Esophagus (tissue), 2 donors: ENCODE data around the gene CEACAM4. TPM values are rescaled to one million over a fixed set of nuclear protein-coding genes. Genes with fewer than 3 reads are reported as not detected.

Experiments used
- H3K27ac ChIP-seq, 2 donors: one replicate each; pipeline ENCODE4 v1.5.1; 2013; ENCODE audit warnings: low read depth in 2 of 2, mild to moderate bottlenecking in 2 of 2, inconsistent platforms in 1 of 2, low read length in 1 of 2, moderate library complexity in 1 of 2
- H3K27me3 ChIP-seq, 2 donors: one replicate each; pipeline ENCODE4 v1.6.1; 2013; ENCODE audit warnings: low read length in 2 of 2, control low read depth in 1 of 2, mild to moderate bottlenecking in 1 of 2; ENCODE audit not compliant: insufficient read depth in 2 of 2, control insufficient read depth in 1 of 2
- H3K36me3 ChIP-seq, 2 donors: one replicate each; pipeline ENCODE4 v1.6.1; 2013; ENCODE audit warnings: low read length in 1 of 2; ENCODE audit not compliant: control insufficient read depth in 2 of 2, insufficient read depth in 2 of 2
- H3K4me1 ChIP-seq, 2 donors: one replicate each; pipeline ENCODE4 v1.6.1; 2013; ENCODE audit warnings: low read length in 1 of 2; ENCODE audit not compliant: control insufficient read depth in 2 of 2, insufficient read depth in 2 of 2
- H3K4me3 ChIP-seq, 2 donors: one replicate each; pipeline ENCODE4 v1.5.1; 2013; ENCODE audit warnings: low read length in 2 of 2, mild to moderate bottlenecking in 2 of 2, low read depth in 1 of 2, moderate library complexity in 1 of 2
- H3K9me3 ChIP-seq, 2 donors: one replicate each; pipeline ENCODE4 v1.6.1; 2013; ENCODE audit warnings: mild to moderate bottlenecking in 2 of 2, low read depth in 1 of 2, low read length in 1 of 2, moderate library complexity in 1 of 2; ENCODE audit not compliant: control insufficient read depth in 2 of 2, insufficient read depth in 1 of 2
- WGBS, 2 donors: extraction: QIAGEN DNeasy Blood & Tissue Kit; methylation state at CpG; one replicate each; pipeline ENCODE4 v1.1.7; 2013; 5-methylcytosine and 5-hydroxymethylcytosine counted together
- polyA plus RNA-seq, 2 donors: library from polyadenylated mRNA; stranded (reverse); fragments of 200-250 nt; gene quantifications; one replicate each; pipeline ENCODE4 v1.2.3, GENCODE V29; 2013
- donor health status: healthy with polysubstance abuse.
- donor health status: Bipolar disorder and iron deficiency.

The CEACAM4 gene
- polyA plus RNA-seq, 2 donors = 0.47 to 0.58 TPM

- no peak overlapping the region for H3K4me3 ChIP-seq
- 37% methylated on average over 3 of the region's 3 CpGs for WGBS, 2 donors
- H3K27ac ChIP-seq = no peak overlapping the region
- no peaks in the 10 kb centered on the region for H3K36me3 ChIP-seq
- no peaks in the 10 kb centered on the region for H3K9me3 ChIP-seq
- no peaks in the 10 kb centered on the region for H3K27me3 ChIP-seq
- no peaks in the 10 kb centered on the region for H3K4me1 ChIP-seq
Measured at GRCh38 chr19:41604831-41605230, 22.0 kb downstream of the CEACAM4 start.

DNA sequence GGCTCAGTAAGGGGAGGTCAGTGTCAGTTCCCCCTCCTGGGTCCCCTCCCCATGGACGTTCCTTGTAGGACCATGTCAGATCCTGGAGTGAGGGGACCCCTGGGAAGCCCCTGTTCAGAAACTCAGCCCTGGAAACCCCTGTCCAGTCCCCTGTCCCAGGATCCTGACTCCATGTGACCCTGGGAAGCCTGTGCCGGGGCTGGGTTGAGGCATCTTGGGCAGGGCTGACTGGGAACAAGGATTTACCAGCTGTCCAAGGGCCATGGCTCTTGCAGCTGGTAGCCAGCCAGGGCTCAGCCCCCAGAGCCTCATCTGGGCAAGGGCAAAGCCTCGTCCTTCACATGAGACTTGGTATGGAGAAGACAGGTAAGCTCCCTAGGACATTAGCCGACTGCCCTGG is 25.1 kb downstream of the CEACAM4 start:
- no peaks in the 10 kb centered on the region for H3K4me1 ChIP-seq
- no peak overlapping the region for H3K4me3 ChIP-seq
- no peaks in the 10 kb centered on the region for H3K27me3 ChIP-seq
- H3K36me3 ChIP-seq = no peaks in the 10 kb centered on the region
- no peaks in the 10 kb centered on the region for H3K9me3 ChIP-seq
- no peak overlapping the region for H3K27ac ChIP-seq
- WGBS, 2 donors = 48 to 55% methylated on average over 4 of the region's 4 CpGs

DNA sequence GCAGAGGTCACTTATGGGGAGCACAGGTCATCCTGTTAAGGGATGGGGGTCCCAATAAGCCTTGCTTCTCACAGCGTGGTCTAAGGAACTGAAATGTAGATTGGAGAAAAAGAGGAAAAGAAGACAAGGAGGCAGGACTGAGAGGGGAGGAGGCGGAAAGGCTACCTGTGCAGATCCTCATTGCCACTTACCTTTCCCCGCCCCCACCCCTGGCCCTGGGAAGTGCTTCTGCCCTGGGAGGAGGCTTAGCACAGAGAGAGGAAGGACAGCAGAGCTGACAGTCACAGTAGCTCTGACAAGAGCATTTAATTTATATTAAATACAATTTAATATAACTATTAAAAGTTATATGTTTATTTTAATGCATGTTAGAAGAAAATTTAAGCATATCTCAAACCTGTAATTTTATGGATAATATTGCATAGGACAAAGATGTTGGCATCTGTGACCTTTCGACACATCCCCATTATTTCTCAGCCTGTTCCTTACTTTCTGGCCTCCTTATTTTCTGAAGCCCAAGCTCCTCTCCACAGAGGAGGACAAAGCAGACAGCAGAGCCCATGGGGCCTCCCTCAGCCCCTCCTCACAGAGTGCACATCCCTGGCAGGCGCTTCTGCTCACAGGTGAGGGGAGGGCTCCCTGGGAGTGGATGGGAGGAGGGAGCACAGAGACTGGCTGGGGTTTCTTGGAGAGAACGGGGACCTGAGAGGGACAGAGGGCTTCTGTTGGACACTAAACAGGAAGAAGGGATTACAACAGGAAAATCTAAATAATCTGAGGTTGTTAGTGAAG is 27.5 kb downstream of the CEACAM4 start:
- H3K27ac ChIP-seq = no peak overlapping the region
- 36 to 39% methylated on average over 6 of the region's 6 CpGs for WGBS, 2 donors
- H3K27me3 ChIP-seq = no peaks in the 10 kb centered on the region
- H3K9me3 ChIP-seq = no peaks in the 10 kb centered on the region
- H3K36me3 ChIP-seq = no peaks in the 10 kb centered on the region
- no peak overlapping the region for H3K4me3 ChIP-seq
- no peaks in the 10 kb centered on the region for H3K4me1 ChIP-seq

DNA sequence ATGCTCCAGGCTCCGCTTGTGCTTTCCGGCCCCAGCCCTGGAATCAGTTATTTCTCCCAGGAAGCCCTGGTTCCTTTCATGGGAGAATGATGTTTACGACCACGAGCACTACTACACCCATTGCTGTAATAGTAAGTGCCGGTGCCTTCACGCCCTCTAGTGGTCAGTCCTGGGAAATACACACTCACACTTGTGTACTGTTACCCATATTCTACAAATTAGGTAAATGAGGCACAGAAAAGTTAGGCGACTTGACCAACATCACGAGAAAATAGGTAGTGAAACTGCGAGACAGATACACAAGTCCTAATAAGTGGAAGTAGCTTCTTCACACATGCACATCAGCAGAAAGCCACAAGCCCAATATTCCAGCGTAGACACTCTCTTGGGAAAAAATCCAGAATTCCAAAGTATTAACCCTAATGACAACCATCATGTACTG is 29.3 kb downstream of the CEACAM4 start:
- no peak overlapping the region for H3K27ac ChIP-seq
- no peaks in the 10 kb centered on the region for H3K9me3 ChIP-seq
- H3K36me3 ChIP-seq = no peaks in the 10 kb centered on the region
- no peaks in the 10 kb centered on the region for H3K4me1 ChIP-seq
- WGBS, 2 donors = 9 to 10% methylated on average over 10 of the region's 10 CpGs
- no peak overlapping the region for H3K4me3 ChIP-seq
- H3K27me3 ChIP-seq = no peaks in the 10 kb centered on the region

- Histone ChIP-seq H3K27me3 (no peaks in the 10 kb centered on the region), H3K36me3 (no peaks in the 10 kb centered on the region), H3K27ac (no peak overlapping the region), H3K9me3 (no peaks in the 10 kb centered on the region), H3K4me3 (no peak overlapping the region), H3K4me1 (no peaks in the 10 kb centered on the region)
- WGBS, 2 donors = 38 to 45% methylated on average over 3 of the region's 3 CpGs
Measured at GRCh38 chr19:41595890-41596280, 31.0 kb downstream of the CEACAM4 start.

DNA sequence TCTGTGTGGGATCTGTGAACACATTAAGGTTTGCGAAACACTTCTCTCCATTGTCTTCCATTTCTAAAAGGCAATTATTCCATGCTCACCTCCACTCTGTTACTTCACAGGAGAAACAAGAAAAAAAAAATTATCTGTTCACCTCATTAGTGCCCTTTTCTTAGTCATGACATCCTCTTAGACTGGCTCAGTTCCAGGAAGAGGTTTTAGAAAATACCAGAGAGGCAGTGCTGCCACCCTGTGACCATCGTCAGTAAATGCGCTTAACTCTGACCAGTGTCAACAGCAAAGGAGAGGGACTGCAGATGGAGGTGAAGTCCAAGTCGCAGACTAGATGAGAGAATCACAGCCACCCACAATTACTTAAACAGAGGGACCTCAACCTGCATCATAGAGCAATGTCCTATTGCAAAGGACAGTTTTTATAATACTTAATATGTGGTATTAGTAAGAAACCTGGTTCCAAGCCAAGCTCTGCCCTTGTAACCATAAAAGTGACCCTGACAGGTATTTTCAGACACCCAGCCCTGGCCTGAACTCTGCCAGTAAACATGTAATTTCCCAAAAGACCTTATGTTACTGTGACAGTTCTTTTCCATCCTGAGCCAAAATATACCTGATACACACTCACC is 31.5 kb downstream of the CEACAM4 start:
- Histone ChIP-seq H3K36me3 (no peaks in the 10 kb centered on the region), H3K4me3 (no peak overlapping the region), H3K4me1 (no peaks in the 10 kb centered on the region), H3K9me3 (no peaks in the 10 kb centered on the region), H3K27me3 (no peaks in the 10 kb centered on the region), H3K27ac (no peak overlapping the region)
- 24 to 31% methylated on average over 4 of the region's 4 CpGs for WGBS, 2 donors

DNA sequence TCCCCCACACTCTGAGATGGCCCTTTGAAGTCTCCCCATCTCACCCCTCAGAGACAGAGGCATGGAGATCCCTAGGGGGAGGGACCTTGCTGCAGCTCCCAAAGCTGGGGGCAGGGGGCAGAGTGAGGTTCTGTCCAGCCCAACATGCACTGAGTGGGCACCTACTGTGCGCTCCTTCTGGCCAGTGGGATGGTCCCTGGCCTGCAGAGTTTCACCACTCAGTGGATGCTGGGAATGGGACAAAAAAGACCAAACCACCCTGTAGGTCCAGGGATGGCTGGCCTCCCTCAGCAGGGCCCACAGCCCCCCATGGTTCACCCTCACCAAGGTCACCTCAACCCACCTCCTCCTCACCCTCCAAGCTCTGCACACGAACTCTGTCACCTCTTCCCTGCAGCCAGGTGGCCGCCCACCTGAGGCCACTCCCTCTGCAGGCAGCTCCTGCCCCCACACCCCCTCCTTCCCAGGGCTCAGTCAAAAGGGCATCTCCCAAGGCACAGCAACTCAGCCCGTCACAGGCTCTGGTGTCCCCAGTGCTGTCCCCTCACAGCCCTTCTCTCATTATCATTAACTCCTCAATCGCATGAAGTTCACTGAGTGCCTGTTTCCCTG is 34.8 kb downstream of the CEACAM4 start:
- WGBS, 2 donors = 48 to 49% methylated on average over 5 of the region's 5 CpGs
- Histone ChIP-seq H3K27me3 (no peaks in the 10 kb centered on the region), H3K9me3 (peaks cover 0 to 1% of the 10 kb centered on the region in 2 donors), H3K4me3 (no peak overlapping the region), H3K27ac (no peak overlapping the region), H3K36me3 (no peaks in the 10 kb centered on the region), H3K4me1 (no peaks in the 10 kb centered on the region)

- no peaks in the 10 kb centered on the region for H3K27me3 ChIP-seq
- H3K27ac ChIP-seq = no peak overlapping the region
- H3K4me1 ChIP-seq = no peaks in the 10 kb centered on the region
- peaks cover 0 to 1% of the 10 kb centered on the region in 2 donors for H3K9me3 ChIP-seq
- no peak overlapping the region for H3K4me3 ChIP-seq
- H3K36me3 ChIP-seq = no peaks in the 10 kb centered on the region
Measured at GRCh38 chr19:41590936-41591335, 35.9 kb downstream of the CEACAM4 start.

DNA sequence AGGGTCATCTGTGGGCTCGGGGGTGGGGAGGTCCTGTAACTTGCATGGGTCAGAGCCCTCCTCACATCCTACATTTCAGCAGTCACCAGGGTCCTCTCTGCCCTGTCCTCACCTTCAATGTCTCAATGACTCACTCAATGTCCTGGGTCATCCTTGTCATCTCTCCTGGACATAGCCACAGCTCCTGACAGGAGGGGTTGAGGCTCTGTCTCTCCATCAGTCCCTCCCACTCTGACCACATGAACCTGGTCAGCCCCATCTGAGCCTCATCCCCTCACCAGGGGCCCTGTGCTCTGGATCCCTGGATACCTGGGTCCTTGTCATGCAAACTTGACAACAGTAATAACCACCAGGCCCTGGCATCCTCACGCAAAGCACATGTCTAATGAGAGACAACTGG is 37.5 kb downstream of the CEACAM4 start:
- no peak overlapping the region for H3K27ac ChIP-seq
- H3K27me3 ChIP-seq = no peaks in the 10 kb centered on the region
- H3K4me1 ChIP-seq = no peaks in the 10 kb centered on the region
- WGBS, 2 donors = 44 to 47% methylated on average over 2 of the region's 2 CpGs
- H3K4me3 ChIP-seq = no peak overlapping the region
- H3K9me3 ChIP-seq = peaks cover 0 to 1% of the 10 kb centered on the region in 2 donors
- no peaks in the 10 kb centered on the region for H3K36me3 ChIP-seq
